ENCODE measurements around the gene LRRD1.
"Not testable (repeated sequence)": the region's sequence is repeated elsewhere in the genome, so short reads cannot be mapped to it uniquely, and the experiment has no call there.

LRRD1 gene

DNA sequence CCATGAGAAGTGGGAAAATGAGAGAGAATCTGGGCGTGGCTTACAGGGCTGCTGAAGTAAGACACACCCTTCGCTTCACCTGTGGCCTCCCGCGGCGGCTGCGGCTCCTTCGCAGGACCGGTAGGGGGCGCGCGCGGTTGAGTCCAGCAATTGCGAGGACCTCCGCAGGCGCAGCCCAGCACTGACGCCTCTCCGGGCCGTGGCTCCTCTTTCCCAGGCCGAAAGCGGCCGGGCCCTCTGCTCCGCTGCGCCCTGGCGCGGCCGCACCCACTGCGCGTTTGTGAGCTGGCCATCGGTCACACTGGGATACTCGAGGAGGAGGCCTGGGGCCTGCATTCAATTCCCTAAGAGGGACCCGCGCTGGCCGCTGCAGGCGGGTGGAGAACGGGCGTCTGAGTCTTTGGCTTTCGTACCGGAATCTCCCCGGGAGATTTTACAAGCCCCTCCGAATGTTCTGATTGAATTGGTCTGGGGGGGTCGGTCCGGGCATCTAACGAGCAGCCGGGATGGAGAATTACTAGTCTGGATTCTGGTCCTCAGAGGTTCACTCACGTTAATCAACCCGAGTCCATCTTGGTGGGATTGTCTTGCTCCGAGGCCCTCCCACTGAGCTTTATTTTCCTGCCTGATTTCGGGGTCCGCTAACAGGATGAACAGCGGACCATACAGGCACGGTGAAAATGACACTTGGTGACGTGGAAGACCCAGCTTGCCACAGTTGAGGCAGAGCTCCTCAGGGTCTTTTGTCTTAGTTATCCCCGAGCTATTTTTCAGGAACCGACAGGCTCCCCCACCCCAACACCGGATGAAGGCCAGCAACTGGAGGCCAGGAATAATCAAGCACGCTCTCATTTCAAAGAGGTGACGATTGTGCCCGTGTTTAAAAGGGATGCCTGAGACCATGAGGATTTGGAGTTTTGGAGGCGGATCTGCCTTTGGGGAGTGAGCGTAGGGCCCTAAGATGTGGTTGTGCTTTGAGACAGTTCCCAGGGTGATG is at the start of gene LRRD1:
Gene LRRD1 (minus strand): TSS at position 215 of the 997 bp plus-strand sequence. CDS start 13,940 bp downstream, outside the sequence.
- Mint-ChIP-seq H3K36me3 (no peaks in the 10 kb centered on the region), H3K4me1 (ENCODE audit: low read depth) (peaks cover 6% of the 10 kb centered on the region), H3K27ac (no peak within 1 kb of the TSS), H3K4me3 (peak within 1 kb of the TSS; percentile 78), H3K27me3 (peaks cover 4% of the 10 kb centered on the region), H3K9me3 (ENCODE audit: low read depth) (no peaks in the 10 kb centered on the region)

DNA sequence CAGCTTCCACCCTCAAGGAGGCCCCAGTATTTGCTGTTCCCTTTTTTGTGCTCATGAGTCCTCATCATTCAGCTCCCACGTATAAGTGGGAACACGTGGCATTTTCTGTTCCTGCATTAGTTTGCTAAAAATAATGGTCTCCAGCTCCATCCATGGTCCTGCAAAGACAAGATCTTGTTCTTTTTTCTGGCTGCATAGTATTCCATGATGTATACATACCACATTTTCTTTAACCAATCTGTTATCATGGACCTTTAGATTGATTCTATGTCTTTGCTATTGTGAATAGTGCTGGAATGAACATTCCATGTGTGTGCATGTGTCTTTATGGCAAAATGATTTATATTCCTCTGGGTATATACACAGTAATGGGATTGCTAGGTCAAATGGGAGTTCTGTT is 49.8 kb upstream of the LRRD1 start:
- Mint-ChIP-seq H3K27ac (no peak overlapping the region), H3K4me3 (no peak overlapping the region), H3K4me1 (ENCODE audit: low read depth) (peaks cover 6% of the 10 kb centered on the region), H3K27me3 (no peaks in the 10 kb centered on the region), H3K36me3 (peaks cover 34% of the 10 kb centered on the region), H3K9me3 (ENCODE audit: low read depth) (peaks cover 9% of the 10 kb centered on the region)

GRCh38 chr7:92228100-92228499 is 49.2 kb upstream of the LRRD1 start:
- H3K27ac Mint-ChIP-seq, result no peak overlapping the region
- H3K27me3 Mint-ChIP-seq, result no peaks in the 10 kb centered on the region
- H3K36me3 Mint-ChIP-seq, result peaks cover 34% of the 10 kb centered on the region
- H3K4me1 Mint-ChIP-seq (ENCODE audit: low read depth), result peaks cover 6% of the 10 kb centered on the region
- no peak overlapping the region for H3K4me3 Mint-ChIP-seq
- H3K9me3 Mint-ChIP-seq (ENCODE audit: low read depth), result peaks cover 9% of the 10 kb centered on the region

DNA sequence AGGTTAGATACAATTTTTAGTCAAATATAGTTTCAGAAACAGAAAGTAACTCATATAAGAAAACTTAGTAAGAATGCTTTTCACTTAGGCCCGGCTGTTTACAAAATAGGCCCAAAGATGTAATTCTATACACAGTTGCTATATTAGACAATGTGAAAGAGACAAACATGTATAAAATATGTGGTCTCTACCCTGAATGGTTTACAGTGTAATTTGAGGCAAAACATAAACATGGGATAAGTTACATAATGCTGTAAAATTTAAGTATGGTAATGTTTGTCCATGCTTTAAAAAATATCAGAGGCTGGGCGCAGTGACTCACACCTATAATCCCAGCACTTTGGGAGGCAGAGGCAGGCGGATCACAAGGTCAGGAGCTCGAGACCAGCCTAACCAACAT is 48.0 kb upstream of the LRRD1 start:
- Mint-ChIP-seq H3K9me3 (ENCODE audit: low read depth) (peaks cover 9% of the 10 kb centered on the region), H3K27me3 (no peaks in the 10 kb centered on the region), H3K27ac (no peak overlapping the region), H3K36me3 (peaks cover 36% of the 10 kb centered on the region), H3K4me3 (no peak overlapping the region), H3K4me1 (ENCODE audit: low read depth) (peaks cover 6% of the 10 kb centered on the region)

GRCh38 chr7:92221766-92222165 is 42.8 kb upstream of the LRRD1 start:
- H3K4me1 Mint-ChIP-seq (ENCODE audit: low read depth), result no peaks in the 10 kb centered on the region
- no peaks in the 10 kb centered on the region for H3K27me3 Mint-ChIP-seq
- H3K27ac Mint-ChIP-seq, result no peak overlapping the region
- no peak overlapping the region for H3K4me3 Mint-ChIP-seq
- H3K9me3 Mint-ChIP-seq (ENCODE audit: low read depth), result no peaks in the 10 kb centered on the region
- H3K36me3 Mint-ChIP-seq, result peaks cover 24% of the 10 kb centered on the region

DNA sequence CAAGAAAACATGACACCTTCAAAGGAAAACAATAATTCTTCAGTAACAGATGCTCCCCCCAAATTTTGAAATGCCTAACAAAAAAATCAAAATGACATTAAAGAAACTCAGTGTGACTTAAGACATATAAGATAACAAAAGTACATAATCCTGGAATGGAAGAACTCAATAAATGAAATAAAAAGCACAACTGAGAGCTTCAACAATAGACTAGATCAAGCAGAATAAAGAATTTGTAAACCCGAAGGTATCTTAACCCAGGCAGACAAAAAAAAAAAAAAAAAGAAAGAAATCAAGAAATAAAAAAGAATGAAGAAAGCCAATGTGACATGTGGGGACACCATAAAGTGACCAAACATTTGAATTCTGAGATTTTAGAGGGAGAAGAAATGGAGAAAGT is 27.7 kb upstream of the LRRD1 start:
- no peak overlapping the region for H3K4me3 Mint-ChIP-seq
- peaks cover 14% of the 10 kb centered on the region for H3K4me1 Mint-ChIP-seq (ENCODE audit: low read depth)
- no peak overlapping the region for H3K27ac Mint-ChIP-seq
- H3K9me3 Mint-ChIP-seq (ENCODE audit: low read depth), result peaks cover 13% of the 10 kb centered on the region
- peaks cover 51% of the 10 kb centered on the region for H3K36me3 Mint-ChIP-seq
- H3K27me3 Mint-ChIP-seq, result no peaks in the 10 kb centered on the region

GRCh38 chr7:92205987-92206386 is 27.0 kb upstream of the LRRD1 start:
- Mint-ChIP-seq H3K27me3 (no peaks in the 10 kb centered on the region), H3K36me3 (peaks cover 49% of the 10 kb centered on the region), H3K27ac (no peak overlapping the region), H3K4me3 (no peak overlapping the region), H3K4me1 (ENCODE audit: low read depth) (peaks cover 14% of the 10 kb centered on the region), H3K9me3 (ENCODE audit: low read depth) (peaks cover 9% of the 10 kb centered on the region)

- Mint-ChIP-seq H3K27me3 (no peaks in the 10 kb centered on the region), H3K4me1 (ENCODE audit: low read depth) (peaks cover 3% of the 10 kb centered on the region), H3K36me3 (peaks cover 21% of the 10 kb centered on the region), H3K9me3 (ENCODE audit: low read depth) (no peaks in the 10 kb centered on the region), H3K4me3 (no peak overlapping the region), H3K27ac (no peak overlapping the region)
Measured at GRCh38 chr7:92200791-92201190, 21.8 kb upstream of the LRRD1 start.

GRCh38 chr7:92192326-92192725 is 13.4 kb upstream of the LRRD1 start:
- H3K27ac Mint-ChIP-seq, result no peak overlapping the region
- peaks cover 17% of the 10 kb centered on the region for H3K9me3 Mint-ChIP-seq (ENCODE audit: low read depth)
- no peaks in the 10 kb centered on the region for H3K27me3 Mint-ChIP-seq
- H3K36me3 Mint-ChIP-seq, result peaks cover 25% of the 10 kb centered on the region
- no peaks in the 10 kb centered on the region for H3K4me1 Mint-ChIP-seq (ENCODE audit: low read depth)
- H3K4me3 Mint-ChIP-seq, result no peak overlapping the region

DNA sequence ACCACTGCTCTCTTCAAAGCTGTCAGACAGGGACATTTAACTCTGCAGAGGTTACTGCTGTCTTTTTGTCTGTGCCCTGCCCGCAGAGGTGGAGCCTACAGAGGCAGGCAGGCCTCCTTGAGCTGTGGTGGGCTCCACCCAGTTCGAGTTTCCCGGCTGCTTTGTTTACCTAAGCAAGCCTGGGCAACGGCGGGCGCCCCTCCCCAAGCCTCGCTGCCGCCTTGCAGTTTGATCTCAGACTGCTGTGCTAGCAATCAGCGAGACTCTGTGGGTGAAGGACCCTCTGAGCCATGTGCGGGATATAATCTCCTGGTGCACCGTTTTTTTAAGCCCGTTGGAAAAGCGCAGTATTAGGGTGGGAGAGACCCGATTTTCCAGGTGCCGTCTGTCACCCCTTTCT is 10.3 kb upstream of the LRRD1 start:
- not testable (repeated sequence) for H3K27me3 Mint-ChIP-seq; H3K4me3 Mint-ChIP-seq; H3K27ac Mint-ChIP-seq; H3K4me1 Mint-ChIP-seq (ENCODE audit: low read depth)
- peaks cover 13% of the 10 kb centered on the region for H3K36me3 Mint-ChIP-seq
- peaks cover 17% of the 10 kb centered on the region for H3K9me3 Mint-ChIP-seq (ENCODE audit: low read depth)

- not testable (repeated sequence) for H3K36me3 Mint-ChIP-seq; H3K9me3 Mint-ChIP-seq (ENCODE audit: low read depth); H3K27me3 Mint-ChIP-seq; H3K4me3 Mint-ChIP-seq; H3K4me1 Mint-ChIP-seq (ENCODE audit: low read depth); H3K27ac Mint-ChIP-seq
Measured at GRCh38 chr7:92184294-92184693, 5.4 kb upstream of the LRRD1 start.

- Mint-ChIP-seq H3K4me1 (ENCODE audit: low read depth) (peaks cover 6% of the 10 kb centered on the region), H3K4me3 (no peak overlapping the region), H3K36me3 (no peaks in the 10 kb centered on the region), H3K27me3 (peaks cover 6% of the 10 kb centered on the region), H3K27ac (no peak overlapping the region), H3K9me3 (ENCODE audit: low read depth) (no peaks in the 10 kb centered on the region)
Measured at GRCh38 chr7:92177362-92177761, 1.6 kb downstream of the LRRD1 start.

DNA sequence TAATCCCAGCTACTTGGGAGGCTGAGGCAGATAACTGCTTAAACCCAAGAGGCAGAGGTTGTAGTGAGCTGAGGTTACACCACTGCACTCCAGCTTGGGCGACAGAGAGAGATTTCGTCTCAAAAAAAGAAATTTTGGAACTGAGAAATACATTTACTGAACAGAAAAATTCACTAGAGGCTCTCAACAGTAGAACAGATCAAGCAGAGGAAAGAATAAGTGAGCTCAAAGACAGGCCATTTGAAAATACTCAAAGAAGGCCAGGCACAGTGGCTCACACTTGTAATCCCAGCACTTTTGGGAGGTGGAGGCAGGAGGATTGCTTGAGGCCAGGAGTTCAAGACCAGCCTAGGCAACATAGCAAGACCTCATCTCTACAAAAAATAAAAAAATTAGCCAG is 9.4 kb downstream of the LRRD1 start:
- H3K9me3 Mint-ChIP-seq (ENCODE audit: low read depth); H3K27me3 Mint-ChIP-seq; H3K4me3 Mint-ChIP-seq; H3K36me3 Mint-ChIP-seq; H3K27ac Mint-ChIP-seq; H3K4me1 Mint-ChIP-seq (ENCODE audit: low read depth): not testable (repeated sequence)

GRCh38 chr7:92161271-92161670 is 17.7 kb downstream of the LRRD1 start:
- Mint-ChIP-seq H3K4me1 (ENCODE audit: low read depth) (no peaks in the 10 kb centered on the region), H3K4me3 (no peak overlapping the region), H3K36me3 (no peaks in the 10 kb centered on the region), H3K27me3 (peaks cover 2% of the 10 kb centered on the region), H3K27ac (no peak overlapping the region), H3K9me3 (ENCODE audit: low read depth) (no peaks in the 10 kb centered on the region)

DNA sequence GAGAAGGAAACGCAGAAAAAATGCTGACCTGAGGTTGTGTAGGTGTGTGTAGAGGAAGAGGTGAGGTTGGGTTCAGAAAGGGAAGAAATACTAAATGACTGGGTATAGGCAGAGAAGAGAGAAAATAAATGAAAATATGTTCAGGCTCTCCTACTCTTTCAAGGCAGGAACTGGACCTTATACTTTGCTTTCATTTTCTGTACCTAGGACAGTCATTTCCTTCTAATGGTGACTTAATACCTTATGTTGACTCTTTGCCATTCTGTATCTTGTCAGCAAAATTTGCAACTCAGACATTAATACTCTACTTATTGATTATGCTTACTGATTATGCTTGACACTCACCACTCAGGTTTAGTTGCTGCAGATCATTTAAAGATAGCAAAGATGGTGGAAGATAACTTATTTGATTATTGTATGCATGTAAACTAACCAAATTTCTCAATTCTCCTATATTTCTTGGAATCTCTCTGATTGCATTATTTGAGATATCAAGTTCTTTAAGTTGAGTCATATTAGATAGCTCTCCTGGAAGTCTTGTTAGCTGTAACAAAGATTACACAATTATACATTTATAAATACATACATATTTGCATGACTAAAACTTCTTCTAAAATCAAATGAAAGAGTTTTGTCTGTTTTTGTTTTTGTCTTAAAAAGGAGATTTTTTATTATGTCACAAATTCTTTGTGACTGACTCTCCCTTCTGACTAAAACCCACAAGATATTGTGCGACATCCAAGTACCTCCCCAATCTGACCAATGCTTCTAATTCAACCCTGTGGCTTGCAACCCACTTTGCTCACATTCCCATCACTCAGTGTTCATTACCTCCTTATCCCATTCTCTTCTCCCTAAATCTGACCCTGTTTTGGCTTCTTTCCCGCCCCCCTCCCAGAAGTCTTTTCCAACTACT is 20.0 kb downstream of the LRRD1 start:
- Mint-ChIP-seq H3K4me1 (ENCODE audit: low read depth) (no peaks in the 10 kb centered on the region), H3K27ac (no peak overlapping the region), H3K4me3 (no peak overlapping the region), H3K27me3 (peaks cover 6% of the 10 kb centered on the region), H3K36me3 (no peaks in the 10 kb centered on the region), H3K9me3 (ENCODE audit: low read depth) (no peaks in the 10 kb centered on the region)
